WTC11 (cell line): ENCODE data around the gene GABRB1. TPM values are rescaled to one million over a fixed set of nuclear protein-coding genes. Genes with fewer than 3 reads are reported as not detected.

Source experiments
- ATAC-seq: fragments of 200-7000 bp; cut with Tn5 transposase; 2 replicates; pipeline ENCODE4 v1.10.0; 2021; ENCODE audit warnings: mild to moderate bottlenecking, moderate library complexity
- CTCF ChIA-PET: fragments of 300-600 bp; sonication (Branson Sonifier 250); formaldehyde crosslinking; loops from one replicate; lab custom pipeline; 2021; ENCODE audit warnings: antibody characterized with exemption; lab: Charles Lee
- POLR2A ChIA-PET: fragments of 350-600 bp; sonication (Branson Sonifier 250); formaldehyde crosslinking; loops from one replicate; lab custom pipeline; 2021; ENCODE audit warnings: antibody characterized with exemption; lab: Charles Lee
- DNase-seq: peaks from one replicate; pipeline ENCODE4 v3.0.0; 2021; ENCODE audit warnings: low spot score
- H3K27ac Mint-ChIP-seq: 2 replicates; pipeline ENCODE4 v1.8.0; 2021; ENCODE audit warnings: mixed read lengths
- H3K27me3 Mint-ChIP-seq: 2 replicates; pipeline ENCODE4 v1.8.0; 2021; ENCODE audit warnings: low read depth, mild to moderate bottlenecking, moderate library complexity, mixed read lengths
- H3K36me3 Mint-ChIP-seq: 2 replicates; pipeline ENCODE4 v1.8.0; 2021; ENCODE audit warnings: mixed read lengths
- H3K4me1 Mint-ChIP-seq: 2 replicates; pipeline ENCODE4 v1.8.0; 2022; ENCODE audit warnings: mixed read lengths
- H3K4me3 Mint-ChIP-seq: 2 replicates; pipeline ENCODE4 v1.8.0; 2021; ENCODE audit warnings: mild to moderate bottlenecking, moderate library complexity, mixed read lengths
- H3K9me3 Mint-ChIP-seq: 2 replicates; pipeline ENCODE4 v1.8.0; 2021; ENCODE audit warnings: mixed read lengths
- GTF2I ChIP-seq: fragments of 250-450 bp; sonication (Bioruptor Pico); conservative IDR thresholded peaks from 2 replicates; pipeline ENCODE4 v1.4.0; 2021; ENCODE audit warnings: mild to moderate bottlenecking
- IRF2 ChIP-seq: sonication (generic); formaldehyde crosslinking; IDR thresholded peaks from 2 replicates; pipeline ENCODE4 v1.8.0; 2022; ENCODE audit warnings: low read depth, missing genetic modification reagents, borderline replicate concordance
- JAZF1 ChIP-seq: fragments of 250-450 bp; sonication (Bioruptor Pico); IDR thresholded peaks from 2 replicates; pipeline ENCODE4 v1.9.0; 2021; ENCODE audit warnings: moderate library complexity, mild to moderate bottlenecking, inconsistent platforms
- MYBL2 ChIP-seq: sonication (generic); formaldehyde crosslinking; IDR thresholded peaks from 2 replicates; pipeline ENCODE4 v1.8.1; 2023; ENCODE audit warnings: mild to moderate bottlenecking, moderate library complexity, missing genetic modification reagents
- PRRX2 ChIP-seq: fragments of 250-450 bp; sonication (Bioruptor Pico); IDR thresholded peaks from 2 replicates; pipeline ENCODE4 v1.8.0; 2021; ENCODE audit warnings: mild to moderate bottlenecking
- RELA ChIP-seq: sonication (generic); formaldehyde crosslinking; IDR thresholded peaks from 2 replicates; pipeline ENCODE4 v1.8.1; 2022; ENCODE audit warnings: missing genetic modification reagents, mild to moderate bottlenecking, borderline replicate concordance
- SP1 ChIP-seq: sonication (generic); formaldehyde crosslinking; conservative IDR thresholded peaks from 2 replicates; pipeline ENCODE4 v1.8.1; 2022; ENCODE audit warnings: missing genetic modification reagents
- ZNF138 ChIP-seq: sonication (generic); formaldehyde crosslinking; conservative IDR thresholded peaks from 2 replicates; pipeline ENCODE4 v1.8.1; 2022; ENCODE audit warnings: mild to moderate bottlenecking, moderate library complexity, missing genetic modification reagents
- ZNF263 ChIP-seq: sonication (generic); formaldehyde crosslinking; IDR thresholded peaks from 2 replicates; pipeline ENCODE4 v1.8.1; 2022; ENCODE audit warnings: low read depth, mild to moderate bottlenecking, moderate library complexity, missing genetic modification reagents
- ZNF423 ChIP-seq: fragments of 250-450 bp; sonication (Bioruptor Pico); IDR thresholded peaks from 2 replicates; pipeline ENCODE4 v2.1.2; 2022; ENCODE audit warnings: mild to moderate bottlenecking, moderate library complexity
- total RNA-seq: library from RNA; stranded (reverse); gene quantifications from 3 replicates; pipeline ENCODE4 v1.2.3, GENCODE V29; 2021
- TF ChIP-seq, protein P1 (sequence below): sonication (generic); formaldehyde crosslinking; conservative IDR thresholded peaks from 2 replicates; pipeline ENCODE4 v1.8.1; 2022; ENCODE audit warnings: mild to moderate bottlenecking, missing genetic modification reagents
- TF ChIP-seq, protein P2 (sequence below): sonication (generic); formaldehyde crosslinking; IDR thresholded peaks from 2 replicates; pipeline ENCODE4 v1.8.1; 2022; ENCODE audit warnings: mild to moderate bottlenecking, missing genetic modification reagents, moderate library complexity, borderline replicate concordance
- TF ChIP-seq, protein P3 (sequence below): sonication (generic); formaldehyde crosslinking; conservative IDR thresholded peaks from 2 replicates; pipeline ENCODE4 v1.8.1; 2023; ENCODE audit warnings: mild to moderate bottlenecking, low read depth, missing genetic modification reagents, moderate library complexity
- TF ChIP-seq, protein P4 (sequence below): sonication (generic); formaldehyde crosslinking; IDR thresholded peaks from 2 replicates; pipeline ENCODE4 v1.8.0; 2022; ENCODE audit warnings: missing genetic modification reagents
- TF ChIP-seq, protein P5 (sequence below): sonication (generic); formaldehyde crosslinking; IDR thresholded peaks from 2 replicates; pipeline ENCODE4 v1.8.0; 2023; ENCODE audit warnings: missing genetic modification reagents, mild to moderate bottlenecking, borderline replicate concordance
- TF ChIP-seq, protein P6 (sequence below): sonication (generic); formaldehyde crosslinking; IDR thresholded peaks from 2 replicates; pipeline ENCODE4 v1.8.0; 2022; ENCODE audit warnings: mild to moderate bottlenecking, missing genetic modification reagents
- TF ChIP-seq, protein P7 (sequence below): sonication (generic); formaldehyde crosslinking; IDR thresholded peaks from 2 replicates; pipeline ENCODE4 v1.8.1; 2022; ENCODE audit warnings: mild to moderate bottlenecking, moderate library complexity, missing genetic modification reagents
- TF ChIP-seq, protein P8 (sequence below): sonication (generic); formaldehyde crosslinking; IDR thresholded peaks from 2 replicates; pipeline ENCODE4 v1.8.0; 2023; ENCODE audit warnings: missing genetic modification reagents

Gene GABRB1
- total RNA-seq, 1 experiment from 2014 or later, result 0.66 TPM

DNA sequence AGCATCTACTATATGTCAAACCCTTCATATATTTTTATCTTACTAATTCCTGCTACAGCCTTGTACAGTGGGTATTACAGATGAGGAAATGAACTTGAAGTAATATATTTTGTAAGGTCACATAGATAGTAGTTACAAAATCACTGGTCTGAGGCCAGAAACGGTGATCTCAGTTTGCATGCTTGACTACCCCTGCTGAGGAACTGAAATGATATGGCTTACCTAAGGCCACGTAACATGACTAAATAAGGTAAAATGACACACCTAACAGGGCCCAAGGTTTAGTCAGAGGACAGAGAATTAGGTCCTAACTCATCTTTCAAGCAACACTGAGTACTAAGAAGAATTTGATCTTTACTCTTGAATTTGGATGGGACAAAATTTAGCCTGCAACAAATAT, 433.6 kb downstream of the GABRB1 start:
- ChIA-PET CTCF (no interaction called here), POLR2A (no interaction called here)
- Mint-ChIP-seq H3K36me3 (no peaks in the 10 kb centered on the region), H3K27me3 (peaks cover 6% of the 10 kb centered on the region; the same call in 1 of the 2 replicates), H3K4me1 (peaks cover 18% of the 10 kb centered on the region), H3K27ac (no peak overlapping the region), H3K4me3 (no peak overlapping the region), H3K9me3 (no peaks in the 10 kb centered on the region)
- ATAC-seq, result no peak
- DNase-seq, result no peak
- no peak for TF ChIP-seq PRRX2
- TF ChIP-seq, protein P1, sequence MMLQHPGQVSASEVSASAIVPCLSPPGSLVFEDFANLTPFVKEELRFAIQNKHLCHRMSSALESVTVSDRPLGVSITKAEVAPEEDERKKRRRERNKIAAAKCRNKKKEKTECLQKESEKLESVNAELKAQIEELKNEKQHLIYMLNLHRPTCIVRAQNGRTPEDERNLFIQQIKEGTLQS (CRISPR knock-in tag), result no peak
- TF ChIP-seq SP1 (CRISPR knock-in tag), result no peak
- TF ChIP-seq, protein P2, sequence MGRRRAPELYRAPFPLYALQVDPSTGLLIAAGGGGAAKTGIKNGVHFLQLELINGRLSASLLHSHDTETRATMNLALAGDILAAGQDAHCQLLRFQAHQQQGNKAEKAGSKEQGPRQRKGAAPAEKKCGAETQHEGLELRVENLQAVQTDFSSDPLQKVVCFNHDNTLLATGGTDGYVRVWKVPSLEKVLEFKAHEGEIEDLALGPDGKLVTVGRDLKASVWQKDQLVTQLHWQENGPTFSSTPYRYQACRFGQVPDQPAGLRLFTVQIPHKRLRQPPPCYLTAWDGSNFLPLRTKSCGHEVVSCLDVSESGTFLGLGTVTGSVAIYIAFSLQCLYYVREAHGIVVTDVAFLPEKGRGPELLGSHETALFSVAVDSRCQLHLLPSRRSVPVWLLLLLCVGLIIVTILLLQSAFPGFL (CRISPR knock-in tag), result no peak
- TF ChIP-seq ZNF263 (CRISPR knock-in tag), result no peak
- TF ChIP-seq ZNF138 (CRISPR knock-in tag), result no peak
- TF ChIP-seq, protein P3, sequence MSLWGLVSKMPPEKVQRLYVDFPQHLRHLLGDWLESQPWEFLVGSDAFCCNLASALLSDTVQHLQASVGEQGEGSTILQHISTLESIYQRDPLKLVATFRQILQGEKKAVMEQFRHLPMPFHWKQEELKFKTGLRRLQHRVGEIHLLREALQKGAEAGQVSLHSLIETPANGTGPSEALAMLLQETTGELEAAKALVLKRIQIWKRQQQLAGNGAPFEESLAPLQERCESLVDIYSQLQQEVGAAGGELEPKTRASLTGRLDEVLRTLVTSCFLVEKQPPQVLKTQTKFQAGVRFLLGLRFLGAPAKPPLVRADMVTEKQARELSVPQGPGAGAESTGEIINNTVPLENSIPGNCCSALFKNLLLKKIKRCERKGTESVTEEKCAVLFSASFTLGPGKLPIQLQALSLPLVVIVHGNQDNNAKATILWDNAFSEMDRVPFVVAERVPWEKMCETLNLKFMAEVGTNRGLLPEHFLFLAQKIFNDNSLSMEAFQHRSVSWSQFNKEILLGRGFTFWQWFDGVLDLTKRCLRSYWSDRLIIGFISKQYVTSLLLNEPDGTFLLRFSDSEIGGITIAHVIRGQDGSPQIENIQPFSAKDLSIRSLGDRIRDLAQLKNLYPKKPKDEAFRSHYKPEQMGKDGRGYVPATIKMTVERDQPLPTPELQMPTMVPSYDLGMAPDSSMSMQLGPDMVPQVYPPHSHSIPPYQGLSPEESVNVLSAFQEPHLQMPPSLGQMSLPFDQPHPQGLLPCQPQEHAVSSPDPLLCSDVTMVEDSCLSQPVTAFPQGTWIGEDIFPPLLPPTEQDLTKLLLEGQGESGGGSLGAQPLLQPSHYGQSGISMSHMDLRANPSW, result no peak
- TF ChIP-seq ZNF423 (CRISPR knock-in tag), result no peak
- TF ChIP-seq, protein P4, sequence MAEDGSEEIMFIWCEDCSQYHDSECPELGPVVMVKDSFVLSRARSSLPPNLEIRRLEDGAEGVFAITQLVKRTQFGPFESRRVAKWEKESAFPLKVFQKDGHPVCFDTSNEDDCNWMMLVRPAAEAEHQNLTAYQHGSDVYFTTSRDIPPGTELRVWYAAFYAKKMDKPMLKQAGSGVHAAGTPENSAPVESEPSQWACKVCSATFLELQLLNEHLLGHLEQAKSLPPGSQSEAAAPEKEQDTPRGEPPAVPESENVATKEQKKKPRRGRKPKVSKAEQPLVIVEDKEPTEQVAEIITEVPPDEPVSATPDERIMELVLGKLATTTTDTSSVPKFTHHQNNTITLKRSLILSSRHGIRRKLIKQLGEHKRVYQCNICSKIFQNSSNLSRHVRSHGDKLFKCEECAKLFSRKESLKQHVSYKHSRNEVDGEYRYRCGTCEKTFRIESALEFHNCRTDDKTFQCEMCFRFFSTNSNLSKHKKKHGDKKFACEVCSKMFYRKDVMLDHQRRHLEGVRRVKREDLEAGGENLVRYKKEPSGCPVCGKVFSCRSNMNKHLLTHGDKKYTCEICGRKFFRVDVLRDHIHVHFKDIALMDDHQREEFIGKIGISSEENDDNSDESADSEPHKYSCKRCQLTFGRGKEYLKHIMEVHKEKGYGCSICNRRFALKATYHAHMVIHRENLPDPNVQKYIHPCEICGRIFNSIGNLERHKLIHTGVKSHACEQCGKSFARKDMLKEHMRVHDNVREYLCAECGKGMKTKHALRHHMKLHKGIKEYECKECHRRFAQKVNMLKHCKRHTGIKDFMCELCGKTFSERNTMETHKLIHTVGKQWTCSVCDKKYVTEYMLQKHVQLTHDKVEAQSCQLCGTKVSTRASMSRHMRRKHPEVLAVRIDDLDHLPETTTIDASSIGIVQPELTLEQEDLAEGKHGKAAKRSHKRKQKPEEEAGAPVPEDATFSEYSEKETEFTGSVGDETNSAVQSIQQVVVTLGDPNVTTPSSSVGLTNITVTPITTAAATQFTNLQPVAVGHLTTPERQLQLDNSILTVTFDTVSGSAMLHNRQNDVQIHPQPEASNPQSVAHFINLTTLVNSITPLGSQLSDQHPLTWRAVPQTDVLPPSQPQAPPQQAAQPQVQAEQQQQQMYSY (CRISPR knock-in tag), result no peak
- TF ChIP-seq, protein P5, sequence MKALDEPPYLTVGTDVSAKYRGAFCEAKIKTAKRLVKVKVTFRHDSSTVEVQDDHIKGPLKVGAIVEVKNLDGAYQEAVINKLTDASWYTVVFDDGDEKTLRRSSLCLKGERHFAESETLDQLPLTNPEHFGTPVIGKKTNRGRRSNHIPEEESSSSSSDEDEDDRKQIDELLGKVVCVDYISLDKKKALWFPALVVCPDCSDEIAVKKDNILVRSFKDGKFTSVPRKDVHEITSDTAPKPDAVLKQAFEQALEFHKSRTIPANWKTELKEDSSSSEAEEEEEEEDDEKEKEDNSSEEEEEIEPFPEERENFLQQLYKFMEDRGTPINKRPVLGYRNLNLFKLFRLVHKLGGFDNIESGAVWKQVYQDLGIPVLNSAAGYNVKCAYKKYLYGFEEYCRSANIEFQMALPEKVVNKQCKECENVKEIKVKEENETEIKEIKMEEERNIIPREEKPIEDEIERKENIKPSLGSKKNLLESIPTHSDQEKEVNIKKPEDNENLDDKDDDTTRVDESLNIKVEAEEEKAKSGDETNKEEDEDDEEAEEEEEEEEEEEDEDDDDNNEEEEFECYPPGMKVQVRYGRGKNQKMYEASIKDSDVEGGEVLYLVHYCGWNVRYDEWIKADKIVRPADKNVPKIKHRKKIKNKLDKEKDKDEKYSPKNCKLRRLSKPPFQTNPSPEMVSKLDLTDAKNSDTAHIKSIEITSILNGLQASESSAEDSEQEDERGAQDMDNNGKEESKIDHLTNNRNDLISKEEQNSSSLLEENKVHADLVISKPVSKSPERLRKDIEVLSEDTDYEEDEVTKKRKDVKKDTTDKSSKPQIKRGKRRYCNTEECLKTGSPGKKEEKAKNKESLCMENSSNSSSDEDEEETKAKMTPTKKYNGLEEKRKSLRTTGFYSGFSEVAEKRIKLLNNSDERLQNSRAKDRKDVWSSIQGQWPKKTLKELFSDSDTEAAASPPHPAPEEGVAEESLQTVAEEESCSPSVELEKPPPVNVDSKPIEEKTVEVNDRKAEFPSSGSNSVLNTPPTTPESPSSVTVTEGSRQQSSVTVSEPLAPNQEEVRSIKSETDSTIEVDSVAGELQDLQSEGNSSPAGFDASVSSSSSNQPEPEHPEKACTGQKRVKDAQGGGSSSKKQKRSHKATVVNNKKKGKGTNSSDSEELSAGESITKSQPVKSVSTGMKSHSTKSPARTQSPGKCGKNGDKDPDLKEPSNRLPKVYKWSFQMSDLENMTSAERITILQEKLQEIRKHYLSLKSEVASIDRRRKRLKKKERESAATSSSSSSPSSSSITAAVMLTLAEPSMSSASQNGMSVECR (CRISPR knock-in tag), result no peak
- TF ChIP-seq IRF2, result no peak
- TF ChIP-seq, protein P6, sequence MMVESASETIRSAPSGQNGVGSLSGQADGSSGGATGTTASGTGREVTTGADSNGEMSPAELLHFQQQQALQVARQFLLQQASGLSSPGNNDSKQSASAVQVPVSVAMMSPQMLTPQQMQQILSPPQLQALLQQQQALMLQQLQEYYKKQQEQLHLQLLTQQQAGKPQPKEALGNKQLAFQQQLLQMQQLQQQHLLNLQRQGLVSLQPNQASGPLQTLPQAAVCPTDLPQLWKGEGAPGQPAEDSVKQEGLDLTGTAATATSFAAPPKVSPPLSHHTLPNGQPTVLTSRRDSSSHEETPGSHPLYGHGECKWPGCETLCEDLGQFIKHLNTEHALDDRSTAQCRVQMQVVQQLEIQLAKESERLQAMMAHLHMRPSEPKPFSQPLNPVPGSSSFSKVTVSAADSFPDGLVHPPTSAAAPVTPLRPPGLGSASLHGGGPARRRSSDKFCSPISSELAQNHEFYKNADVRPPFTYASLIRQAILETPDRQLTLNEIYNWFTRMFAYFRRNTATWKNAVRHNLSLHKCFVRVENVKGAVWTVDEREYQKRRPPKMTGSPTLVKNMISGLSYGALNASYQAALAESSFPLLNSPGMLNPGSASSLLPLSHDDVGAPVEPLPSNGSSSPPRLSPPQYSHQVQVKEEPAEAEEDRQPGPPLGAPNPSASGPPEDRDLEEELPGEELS, result no peak
- TF ChIP-seq, protein P7, sequence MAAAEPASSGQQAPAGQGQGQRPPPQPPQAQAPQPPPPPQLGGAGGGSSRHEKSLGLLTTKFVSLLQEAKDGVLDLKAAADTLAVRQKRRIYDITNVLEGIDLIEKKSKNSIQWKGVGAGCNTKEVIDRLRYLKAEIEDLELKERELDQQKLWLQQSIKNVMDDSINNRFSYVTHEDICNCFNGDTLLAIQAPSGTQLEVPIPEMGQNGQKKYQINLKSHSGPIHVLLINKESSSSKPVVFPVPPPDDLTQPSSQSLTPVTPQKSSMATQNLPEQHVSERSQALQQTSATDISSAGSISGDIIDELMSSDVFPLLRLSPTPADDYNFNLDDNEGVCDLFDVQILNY (CRISPR knock-in tag), result no peak
- TF ChIP-seq, protein P8, sequence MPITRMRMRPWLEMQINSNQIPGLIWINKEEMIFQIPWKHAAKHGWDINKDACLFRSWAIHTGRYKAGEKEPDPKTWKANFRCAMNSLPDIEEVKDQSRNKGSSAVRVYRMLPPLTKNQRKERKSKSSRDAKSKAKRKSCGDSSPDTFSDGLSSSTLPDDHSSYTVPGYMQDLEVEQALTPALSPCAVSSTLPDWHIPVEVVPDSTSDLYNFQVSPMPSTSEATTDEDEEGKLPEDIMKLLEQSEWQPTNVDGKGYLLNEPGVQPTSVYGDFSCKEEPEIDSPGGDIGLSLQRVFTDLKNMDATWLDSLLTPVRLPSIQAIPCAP, result no peak
- TF ChIP-seq GTF2I (CRISPR knock-in tag), result no peak
- no peak for TF ChIP-seq MYBL2 (CRISPR knock-in tag)
- TF ChIP-seq JAZF1 (CRISPR knock-in tag), result no peak
- no peak for TF ChIP-seq RELA (CRISPR knock-in tag)
